HepG2 (cell line): ENCODE results near the gene SLC2A4. TPM values are rescaled to one million over a fixed set of nuclear protein-coding genes. Genes with fewer than 3 reads are reported as not detected.
A peak's percentile ranks its signal among the peaks of the same experiment; 100 is the strongest.

Source experiments
- ATM ChIP-seq: fragments of 450-650 bp; IDR thresholded peaks from 2 replicates; pipeline ENCODE4 v1.7.1; 2017; ENCODE audit warnings: mild to moderate bottlenecking, borderline replicate concordance
- CBX2 ChIP-seq, 2 experiments: fragments of 200-600 bp in 1 of 2; sonication (generic); formaldehyde crosslinking in 1 of 2; IDR thresholded peaks; 2 replicates each; pipeline versions ENCODE4 v1.7.0 to v1.8.1; 2018 to 2022; ENCODE audit warnings: low read depth in 2 of 2, low read length in 1 of 2, mild to moderate bottlenecking in 1 of 2, missing genetic modification reagents in 1 of 2
- DMAP1 ChIP-seq: IDR thresholded peaks from 2 replicates; pipeline ENCODE4 v1.6.1; 2016
- E2F1 ChIP-seq: sonication (generic); formaldehyde crosslinking; IDR thresholded peaks from 2 replicates; pipeline ENCODE4 v1.5.0; 2020; ENCODE audit warnings: missing genetic modification reagents
- HCFC1 ChIP-seq: fragments of 150-350 bp; IDR thresholded peaks from 2 replicates; pipeline ENCODE4 v1.6.1; 2014; ENCODE audit warnings: low read depth, low read length
- IKZF1 ChIP-seq: fragments of 450-650 bp; IDR thresholded peaks from 2 replicates; pipeline ENCODE4 v1.7.1; 2016
- JUN ChIP-seq: sonication (generic); formaldehyde crosslinking; IDR thresholded peaks from 2 replicates; pipeline ENCODE4 v1.4.0; 2020; ENCODE audit warnings: mild to moderate bottlenecking, missing genetic modification reagents
- KMT2A ChIP-seq: sonication (generic); formaldehyde crosslinking; IDR thresholded peaks from 2 replicates; pipeline ENCODE4 v1.4.0; 2020; ENCODE audit warnings: missing genetic modification reagents
- KMT2B ChIP-seq: IDR thresholded peaks from 2 replicates; pipeline ENCODE4 v1.6.1; 2016; ENCODE audit warnings: missing genetic modification reagents, missing compliant biosample characterization
- MTERF4 ChIP-seq: sonication (generic); formaldehyde crosslinking; IDR thresholded peaks from 2 replicates; pipeline ENCODE4 v1.8.0; 2023; ENCODE audit warnings: mild to moderate bottlenecking, missing genetic modification reagents
- MXD4 ChIP-seq: IDR thresholded peaks from 2 replicates; pipeline ENCODE4 v1.6.1; 2016; ENCODE audit warnings: mild to moderate bottlenecking, missing biosample characterization, missing genetic modification reagents
- NCOA1 ChIP-seq: sonication (generic); formaldehyde crosslinking; IDR thresholded peaks from 2 replicates; pipeline ENCODE4 v1.9.0; 2021; ENCODE audit warnings: missing genetic modification reagents
- NFE2L2 ChIP-seq: fragments of 150-350 bp; IDR thresholded peaks from 2 replicates; pipeline ENCODE4 v1.6.1; 2014; ENCODE audit warnings: low read length
- NR0B2 ChIP-seq: sonication (generic); formaldehyde crosslinking; IDR thresholded peaks from 2 replicates; pipeline ENCODE4 v1.4.0; 2020; ENCODE audit warnings: mild to moderate bottlenecking, missing genetic modification reagents
- PAWR ChIP-seq: sonication (generic); formaldehyde crosslinking; IDR thresholded peaks from 2 replicates; pipeline ENCODE4 v1.4.0; 2020; ENCODE audit warnings: missing genetic modification reagents, mild to moderate bottlenecking, borderline replicate concordance
- POLR2G ChIP-seq: fragments of 200-400 bp; formaldehyde crosslinking; IDR thresholded peaks from 2 replicates; pipeline ENCODE4 v1.6.1; 2018; ENCODE audit warnings: mild to moderate bottlenecking, low read depth, low read length, moderate library complexity
- PPARG ChIP-seq: conservative IDR thresholded peaks from 2 replicates; pipeline ENCODE4 v1.6.1; 2016; ENCODE audit warnings: missing biosample characterization, missing genetic modification reagents
- PTBP1 ChIP-seq: fragments of 200-400 bp; formaldehyde crosslinking; IDR thresholded peaks from 2 replicates; pipeline ENCODE4 v1.6.1; 2018; ENCODE audit warnings: low read length, low read depth; ENCODE audit not compliant: poor library complexity, severe bottlenecking
- SOX13 ChIP-seq, 3 experiments: fragments of 450-650 bp in 1 of 3; sonication (generic) in 1 of 3; formaldehyde crosslinking in 1 of 3; IDR thresholded peaks in 2 of 3; conservative IDR thresholded peaks in 1 of 3; 2 replicates each; pipeline versions ENCODE4 v1.5.0 to v1.6.1; 2016 to 2020; ENCODE audit warnings: antibody characterized with exemption in 1 of 3, mild to moderate bottlenecking in 1 of 3, missing compliant biosample characterization in 1 of 3, missing genetic modification reagents in 1 of 3, moderate library complexity in 1 of 3
- ZBTB20 ChIP-seq: sonication (generic); formaldehyde crosslinking; IDR thresholded peaks from 2 replicates; pipeline ENCODE4 v1.8.1; 2023; ENCODE audit warnings: missing genetic modification reagents, low read depth, mild to moderate bottlenecking, borderline replicate concordance
- ZBTB25 ChIP-seq: IDR thresholded peaks from 2 replicates; pipeline ENCODE4 v1.6.1; 2018; ENCODE audit warnings: missing genetic modification reagents
- ZBTB42 ChIP-seq: sonication (generic); formaldehyde crosslinking; IDR thresholded peaks from 2 replicates; pipeline ENCODE4 v1.5.0; 2020; ENCODE audit warnings: mild to moderate bottlenecking, missing genetic modification reagents
- ZKSCAN5 ChIP-seq: sonication (generic); formaldehyde crosslinking; IDR thresholded peaks from 2 replicates; pipeline ENCODE4 v1.5.1; 2020; ENCODE audit warnings: mild to moderate bottlenecking, missing genetic modification reagents
- ZNF275 ChIP-seq: sonication (generic); formaldehyde crosslinking; IDR thresholded peaks from 2 replicates; pipeline ENCODE4 v1.8.0; 2022; ENCODE audit warnings: missing genetic modification reagents, mild to moderate bottlenecking, inconsistent platforms, borderline replicate concordance
- ZNF589 ChIP-seq: sonication (generic); formaldehyde crosslinking; conservative IDR thresholded peaks from 2 replicates; pipeline ENCODE4 v1.8.0; 2022; ENCODE audit warnings: mild to moderate bottlenecking, moderate library complexity, missing genetic modification reagents
- ZNF792 ChIP-seq: IDR thresholded peaks from 2 replicates; pipeline ENCODE4 v1.6.1; 2016
- ZSCAN21 ChIP-seq: sonication (generic); formaldehyde crosslinking; IDR thresholded peaks from 2 replicates; pipeline ENCODE4 v1.8.0; 2022; ENCODE audit warnings: mild to moderate bottlenecking, missing genetic modification reagents, moderate library complexity, borderline replicate concordance
- polyA plus RNA-seq, 8 experiments: library from polyadenylated mRNA; depleted of rRNA in 3 of 8; stranded (reverse) in 7 of 8; unstranded in 1 of 8; fragments of >200 nt; fragmentation: Illumina TruSeq in 4 of 8; extraction: Trizol in 4 of 8; gene quantifications; 2 replicates each; pipeline versions ENCODE4 v1.2.1 to v1.2.3, GENCODE V29; 2011 to 2016; ENCODE audit warnings: low read depth in 4 of 8, missing spikeins in 1 of 8, mixed read lengths in 1 of 8; ENCODE audit not compliant: insufficient read depth in 1 of 8
- total RNA-seq, 5 experiments: library from RNA; depleted of rRNA; stranded (reverse); fragments of >200 nt; fragmentation: Illumina TruSeq; extraction: Trizol; gene quantifications; 2 replicates each; pipeline ENCODE4 v1.2.3, GENCODE V29; 2016; ENCODE audit warnings: low read depth in 1 of 5

The SLC2A4 gene
- total and polyA plus RNA-seq, 2 of the 13 experiments (the other 11 are each of a cell fraction or from before 2014, with no cell fraction given) = 4.9 to 5.8 TPM

- TF ChIP-seq ZNF589 (CRISPR knock-in tag) (peak; percentile 74; the same call in 1 of the 2 replicates), KMT2B (peak; percentile 44; the same call in 1 of the 2 replicates), PTBP1 (no peak), IKZF1 (no peak), NFE2L2 (no peak), ZNF275 (CRISPR knock-in tag) (0 out of 2 replicates have a peak, but pooled peaks have one; percentile 26), NCOA1 (CRISPR knock-in tag) (no peak), PAWR (CRISPR knock-in tag) (no peak), ZBTB20 (no peak), NR0B2 (peak; percentile 52; the same call in 1 of the 2 replicates), ATM (no peak), SOX13 (IDR thresholded peaks at IDR 0.05) (no peak), SOX13 (CRISPR knock-in tag; conservative IDR thresholded peaks at IDR 0.05 in 1 of 2, IDR thresholded peaks at IDR 0.05 in 1 of 2) (no peak; a peak in 1 of 4 replicates), KMT2A (CRISPR knock-in tag) (peak; percentile 19; the same call in 1 of the 2 replicates), MTERF4 (CRISPR knock-in tag) (no peak), JUN (CRISPR knock-in tag) (no peak), ZKSCAN5 (CRISPR knock-in tag) (no peak), ZNF792 (CRISPR knock-in tag) (no peak), E2F1 (CRISPR knock-in tag) (peak; percentile 81), MXD4 (CRISPR knock-in tag) (peak; percentile 85), DMAP1 (CRISPR knock-in tag) (peak; percentile 68; the same call in 1 of the 2 replicates), ZBTB42 (CRISPR knock-in tag) (no peak), ZBTB25 (CRISPR knock-in tag) (peak; percentile 98), ZSCAN21 (CRISPR knock-in tag) (no peak), POLR2G (peak; percentile 83), CBX2 (IDR thresholded peaks at IDR 0.05; ENCODE audit: low read depth, low read length) (no peak), CBX2 (CRISPR knock-in tag; IDR thresholded peaks at IDR 0.05; ENCODE audit: low read depth) (no peak), HCFC1 (peak; percentile 42; the same call in 1 of the 2 replicates), PPARG (CRISPR knock-in tag) (no peak)
Observed at GRCh38 chr17:7329374-7329996, 48.0 kb downstream of the SLC2A4 start (continued).
